ENCODE data around the gene ZFAND4.
A peak's percentile ranks its signal among the peaks of the same experiment; 100 is the strongest.
"Not testable (repeated sequence)": the region's sequence is repeated elsewhere in the genome, so short reads cannot be mapped to it uniquely, and the experiment has no call there.

The ZFAND4 gene

GRCh38 chr10:45672181-45673073 lies at the start of gene ZFAND4:
Gene ZFAND4, minus strand, starts transcription at chr10:45672772. Its CDS starts 9,047 bp downstream, at chr10:45663725.
- peak; percentile 95 for DNase-seq

- not testable (repeated sequence) for DNase-seq
Observed at GRCh38 chr10:45721503-45721902, 48.9 kb upstream of the ZFAND4 start.

GRCh38 chr10:45717642-45718041 lies 45.1 kb upstream of the ZFAND4 start:
- DNase-seq: not testable (repeated sequence)

GRCh38 chr10:45717053-45717452 lies 44.5 kb upstream of the ZFAND4 start:
- not testable (repeated sequence) for DNase-seq

- not testable (repeated sequence) for DNase-seq
Observed at GRCh38 chr10:45711223-45711622, 38.7 kb upstream of the ZFAND4 start.

- DNase-seq: not testable (repeated sequence)
Observed at GRCh38 chr10:45710200-45710796, 37.7 kb upstream of the ZFAND4 start.

GRCh38 chr10:45678467-45678866 lies 5.9 kb upstream of the ZFAND4 start:
- not testable (repeated sequence) for DNase-seq

- no peak for DNase-seq
Observed at GRCh38 chr10:45675388-45675787, 2.8 kb upstream of the ZFAND4 start.

GRCh38 chr10:45673074-45673648 lies 589 bp upstream of the ZFAND4 start:
- no peak for DNase-seq

- DNase-seq: not testable (repeated sequence)
Observed at GRCh38 chr10:45671300-45671699, 1.3 kb downstream of the ZFAND4 start.

- not testable (repeated sequence) for DNase-seq
Observed at GRCh38 chr10:45669897-45670296, 2.7 kb downstream of the ZFAND4 start.

- no peak for DNase-seq
Observed at GRCh38 chr10:45660876-45661411, 11.6 kb downstream of the ZFAND4 start.

GRCh38 chr10:45657033-45657926 lies 15.3 kb downstream of the ZFAND4 start:
- DNase-seq: no peak

GRCh38 chr10:45655219-45655618 lies 17.4 kb downstream of the ZFAND4 start:
- DNase-seq: no peak

GRCh38 chr10:45654753-45655141 lies 17.8 kb downstream of the ZFAND4 start:
- not testable (repeated sequence) for DNase-seq

- DNase-seq: no peak
Observed at GRCh38 chr10:45653454-45653853, 19.1 kb downstream of the ZFAND4 start.

GRCh38 chr10:45652511-45652910 lies 20.1 kb downstream of the ZFAND4 start:
- no peak for DNase-seq

GRCh38 chr10:45649296-45649695 lies 23.3 kb downstream of the ZFAND4 start:
- no peak for DNase-seq

- no peak for DNase-seq
Observed at GRCh38 chr10:45647118-45647517, 25.5 kb downstream of the ZFAND4 start.

GRCh38 chr10:45646384-45647050 lies 26.1 kb downstream of the ZFAND4 start:
- no peak for DNase-seq

- DNase-seq: no peak
Observed at GRCh38 chr10:45644527-45644926, 28.0 kb downstream of the ZFAND4 start.

GRCh38 chr10:45640941-45641340 lies 31.6 kb downstream of the ZFAND4 start:
- DNase-seq: no peak
